Measurements from ENCODE around the gene VSTM5. TPM values are rescaled to one million over a fixed set of nuclear protein-coding genes. Genes with fewer than 3 reads are reported as not detected.

The VSTM5 gene
- polyA plus RNA-seq, 1 experiment: 0.63 TPM

- no peak for TF ChIP-seq CTCF (IDR thresholded peaks at IDR 0.05; ENCODE audit: insufficient read depth, low read depth, low read length)
- H3K4me3 ChIP-seq (ENCODE audit: low read depth, low read length): no peak overlapping the region
- DNase-seq (ENCODE audit: low read depth): no peak
- H3K36me3 ChIP-seq (ENCODE audit: control insufficient read depth, insufficient read depth, low read length): no peaks in the 10 kb centered on the region
- H3K27me3 ChIP-seq (ENCODE audit: control insufficient read depth, insufficient read depth, low read length): no peaks in the 10 kb centered on the region
- POLR2A ChIA-PET: no interaction called here
- CTCF ChIA-PET: interaction anchor here (1.5 kb wide), 1 partner anchor 33 kb away, joined by 4 read pairs; no protein-coding TSS in a partner anchor
These were observed 11.4 kb upstream of the VSTM5 start for GRCh38 chr11:93861808-93862207.

GRCh38 chr11:93858121-93858775, 7.8 kb upstream of the VSTM5 start:
- ChIA-PET POLR2A (no interaction called here), CTCF (no interaction called here)
- no peak for TF ChIP-seq CTCF (IDR thresholded peaks at IDR 0.05; ENCODE audit: insufficient read depth, low read depth, low read length)
- no peak for DNase-seq (ENCODE audit: low read depth)
- Histone ChIP-seq H3K27me3 (ENCODE audit: control insufficient read depth, insufficient read depth, low read length) (no peaks in the 10 kb centered on the region), H3K4me3 (ENCODE audit: low read depth, low read length) (no peak overlapping the region), H3K36me3 (ENCODE audit: control insufficient read depth, insufficient read depth, low read length) (no peaks in the 10 kb centered on the region)

- DNase-seq (ENCODE audit: low read depth): no peak
- no peaks in the 10 kb centered on the region for H3K36me3 ChIP-seq (ENCODE audit: control insufficient read depth, insufficient read depth, low read length)
- TF ChIP-seq CTCF (IDR thresholded peaks at IDR 0.05; ENCODE audit: insufficient read depth, low read depth, low read length): no peak
- CTCF ChIA-PET: interaction anchor here (0.7 to 1.1 kb wide), 2 partner anchors 9 to 19 kb away, joined by 3 read pairs; no protein-coding TSS in a partner anchor
- H3K27me3 ChIP-seq (ENCODE audit: control insufficient read depth, insufficient read depth, low read length): no peaks in the 10 kb centered on the region
- POLR2A ChIA-PET: interaction anchor here (0.6 kb wide), 1 partner anchor 8 kb away, joined by 5 read pairs; no protein-coding TSS in a partner anchor
- H3K4me3 ChIP-seq (ENCODE audit: low read depth, low read length): no peak overlapping the region
These were observed 7.1 kb upstream of the VSTM5 start for GRCh38 chr11:93857413-93858120.

- Histone ChIP-seq H3K36me3 (ENCODE audit: control insufficient read depth, insufficient read depth, low read length) (no peaks in the 10 kb centered on the region), H3K4me3 (ENCODE audit: low read depth, low read length) (no peak overlapping the region), H3K27me3 (ENCODE audit: control insufficient read depth, insufficient read depth, low read length) (no peaks in the 10 kb centered on the region)
- no peak for TF ChIP-seq CTCF (IDR thresholded peaks at IDR 0.05; ENCODE audit: insufficient read depth, low read depth, low read length)
- DNase-seq (ENCODE audit: low read depth): no peak
- ChIA-PET POLR2A (no interaction called here), CTCF (no interaction called here)
These were observed 1.8 kb upstream of the VSTM5 start for GRCh38 chr11:93852242-93852641.

- POLR2A ChIA-PET: interaction anchor here (0.6 to 0.7 kb wide), 2 partner anchors 7 to 12 kb away, joined by 3 to 5 read pairs; no protein-coding TSS in a partner anchor
These were observed 446 bp downstream of the VSTM5 start for GRCh38 chr11:93849751-93850593.

More at GRCh38 chr11:93849751-93850593, 446 bp downstream of the VSTM5 start:
- CTCF ChIA-PET: no interaction called here
- peak; percentile 13; the same call in 1 of the 2 replicates for TF ChIP-seq CTCF (IDR thresholded peaks at IDR 0.05; ENCODE audit: insufficient read depth, low read depth, low read length)
- H3K27me3 ChIP-seq (ENCODE audit: control insufficient read depth, insufficient read depth, low read length): no peaks in the 10 kb centered on the region
- peak overlapping the region; percentile 41 for H3K4me3 ChIP-seq (ENCODE audit: low read depth, low read length)
- DNase-seq (ENCODE audit: low read depth): no peak
- no peaks in the 10 kb centered on the region for H3K36me3 ChIP-seq (ENCODE audit: control insufficient read depth, insufficient read depth, low read length)
